ENCODE data around the gene BMPR2. TPM values are rescaled to one million over a fixed set of nuclear protein-coding genes. Genes with fewer than 3 reads are reported as not detected.
"Not testable (repeated sequence)": the region's sequence is repeated elsewhere in the genome, so short reads cannot be mapped to it uniquely, and the experiment has no call there.

BMPR2 gene
- total and polyA plus RNA-seq, 2 donors from 2014 or later: 12.5 to 66.9 TPM

- Histone ChIP-seq H3K36me3 (ENCODE audit: control insufficient read depth in 2 of 3, insufficient read depth in 3 of 3, low read length in 3 of 3) (peaks cover 0 to 3% (median 0%) of the 10 kb centered on the region in 3 donors), H3K4me1 (ENCODE audit: control insufficient read depth in 2 of 3, insufficient read depth in 2 of 3, low read depth in 1 of 3, low read length in 3 of 3) (no peaks in the 10 kb centered on the region), H3K4me3 (ENCODE audit: low read length in 3 of 3) (no peak overlapping the region), H3K27ac (ENCODE audit: low read depth in 2 of 2, low read length in 2 of 2) (no peak overlapping the region), H3K9ac (ENCODE audit: low read length in 3 of 3) (no peak overlapping the region), H3K9me3 (ENCODE audit: control insufficient read depth in 2 of 3, insufficient read depth in 1 of 3, low read length in 3 of 3) (no peaks in the 10 kb centered on the region), H3K27me3 (ENCODE audit: control insufficient read depth, insufficient read depth, low read length) (no peaks in the 10 kb centered on the region)
- TF ChIP-seq CTCF (IDR thresholded peaks at IDR 0.05; ENCODE audit: borderline replicate concordance, extremely low read depth, insufficient read depth): no peak
- DNase-seq: no peak
- no peak for FAIRE-seq
- intact Hi-C loops (cut with DNase I): no loop called here
These were observed 188.1 kb downstream of the BMPR2 start for GRCh38 chr2:202564226-202564625.

DNA sequence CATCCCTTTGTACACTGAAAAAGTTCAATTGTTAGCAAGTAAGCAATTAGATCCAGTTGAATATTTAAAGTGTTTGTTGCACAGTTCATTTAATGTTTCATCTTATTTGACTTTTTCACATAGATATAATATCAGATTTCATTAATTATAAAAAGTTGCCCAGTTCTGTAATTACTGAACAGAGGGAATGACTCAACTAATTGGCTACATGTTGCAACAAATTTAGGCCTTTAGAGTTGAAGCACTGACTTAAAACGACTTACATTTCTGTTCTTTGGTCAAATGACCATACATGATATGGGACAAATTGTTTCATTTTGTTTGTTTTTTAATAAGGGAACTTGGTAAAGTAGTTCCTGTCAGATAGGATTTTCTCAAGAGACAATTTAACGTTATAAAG, 190.2 kb downstream of the BMPR2 start:
- intact Hi-C loops (cut with DNase I): no loop called here
- Histone ChIP-seq H3K36me3 (ENCODE audit: control insufficient read depth in 2 of 3, insufficient read depth in 3 of 3, low read length in 3 of 3) (no peaks in the 10 kb centered on the region), H3K27me3 (ENCODE audit: control insufficient read depth, insufficient read depth, low read length) (no peaks in the 10 kb centered on the region), H3K9me3 (ENCODE audit: control insufficient read depth in 2 of 3, insufficient read depth in 1 of 3, low read length in 3 of 3) (no peaks in the 10 kb centered on the region), H3K4me1 (ENCODE audit: control insufficient read depth in 2 of 3, insufficient read depth in 2 of 3, low read depth in 1 of 3, low read length in 3 of 3) (no peaks in the 10 kb centered on the region), H3K27ac (ENCODE audit: low read depth in 2 of 2, low read length in 2 of 2) (no peak overlapping the region), H3K9ac (ENCODE audit: low read length in 3 of 3) (no peak overlapping the region), H3K4me3 (ENCODE audit: low read length in 3 of 3) (no peak overlapping the region)
- no peak for FAIRE-seq
- TF ChIP-seq CTCF (IDR thresholded peaks at IDR 0.05; ENCODE audit: borderline replicate concordance, extremely low read depth, insufficient read depth): no peak
- no peak for DNase-seq

DNA sequence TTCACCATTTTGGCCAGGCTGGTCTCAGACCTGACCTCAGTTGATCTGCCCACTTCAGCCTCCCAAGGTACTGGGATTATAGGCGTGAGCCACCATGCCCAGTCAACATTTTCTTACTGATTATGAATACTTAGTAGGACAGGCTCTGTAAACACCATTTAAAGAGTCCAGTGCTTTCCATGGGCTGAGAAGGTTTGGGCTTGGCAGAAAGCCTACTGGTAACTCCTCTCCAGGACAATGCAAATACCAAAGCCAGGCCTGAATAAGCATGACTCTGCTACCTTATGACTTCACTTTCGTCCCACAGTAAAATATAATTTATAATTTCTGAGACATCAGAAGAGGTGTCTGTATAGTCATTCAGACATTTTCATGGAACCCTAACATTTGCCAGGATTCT, 198.4 kb downstream of the BMPR2 start:
- no peaks in the 10 kb centered on the region for H3K36me3 ChIP-seq (ENCODE audit: control insufficient read depth in 2 of 3, insufficient read depth in 3 of 3, low read length in 3 of 3)
- no peak overlapping the region for H3K27ac ChIP-seq (ENCODE audit: low read depth in 2 of 2, low read length in 2 of 2)
- H3K4me1 ChIP-seq (ENCODE audit: control insufficient read depth in 2 of 3, insufficient read depth in 2 of 3, low read depth in 1 of 3, low read length in 3 of 3): no peaks in the 10 kb centered on the region
- H3K9me3 ChIP-seq (ENCODE audit: control insufficient read depth in 2 of 3, insufficient read depth in 1 of 3, low read length in 3 of 3): no peaks in the 10 kb centered on the region
- FAIRE-seq: no peak
- intact Hi-C loops (cut with DNase I): no loop called here
- no peak for TF ChIP-seq CTCF (IDR thresholded peaks at IDR 0.05; ENCODE audit: borderline replicate concordance, extremely low read depth, insufficient read depth)
- H3K27me3 ChIP-seq (ENCODE audit: control insufficient read depth, insufficient read depth, low read length): no peaks in the 10 kb centered on the region
- H3K4me3 ChIP-seq (ENCODE audit: low read length in 3 of 3): no peak overlapping the region
- no peak for DNase-seq
- H3K9ac ChIP-seq (ENCODE audit: low read length in 3 of 3): no peak overlapping the region

DNA sequence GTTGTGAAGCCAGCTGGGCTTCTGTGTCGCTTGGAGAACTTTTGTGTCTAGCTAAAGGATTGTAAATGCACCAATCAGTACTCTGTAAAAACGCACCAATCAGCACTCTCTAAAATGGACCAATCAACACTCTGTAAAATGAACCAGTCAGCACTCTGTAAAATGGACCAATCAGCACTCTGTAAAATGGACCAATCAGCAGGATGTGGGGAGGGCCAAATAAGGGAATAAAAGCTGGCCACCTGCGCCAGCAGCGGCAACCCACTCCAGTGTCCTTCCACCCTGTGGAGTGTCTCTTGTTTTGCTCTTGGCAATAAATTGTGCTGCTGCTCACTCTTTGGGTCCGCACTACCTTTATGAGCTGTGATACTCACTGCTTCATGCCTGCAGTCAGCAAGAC, 199.1 kb downstream of the BMPR2 start:
- DNase-seq; H3K27ac ChIP-seq (ENCODE audit: low read depth in 2 of 2, low read length in 2 of 2); H3K9me3 ChIP-seq (ENCODE audit: control insufficient read depth in 2 of 3, insufficient read depth in 1 of 3, low read length in 3 of 3); FAIRE-seq; H3K9ac ChIP-seq (ENCODE audit: low read length in 3 of 3); H3K4me3 ChIP-seq (ENCODE audit: low read length in 3 of 3); H3K36me3 ChIP-seq (ENCODE audit: control insufficient read depth in 2 of 3, insufficient read depth in 3 of 3, low read length in 3 of 3); H3K4me1 ChIP-seq (ENCODE audit: control insufficient read depth in 2 of 3, insufficient read depth in 2 of 3, low read depth in 1 of 3, low read length in 3 of 3); intact Hi-C loops (cut with DNase I); H3K27me3 ChIP-seq (ENCODE audit: control insufficient read depth, insufficient read depth, low read length): not testable (repeated sequence)

Measured in kidney (tissue), 14 donors.